Glomerular endothelial cell (primary cell): ENCODE results near the gene EML5. TPM values are rescaled to one million over a fixed set of nuclear protein-coding genes. Genes with fewer than 3 reads are reported as not detected.

ENCODE experiments used
- DNase-seq: peaks from one replicate; pipeline ENCODE4 v3.0.0-alpha.2; 2011; ENCODE audit warnings: low read depth, low spot score; ENCODE audit errors: extremely low read depth
- total RNA-seq: library from RNA; depleted of rRNA; stranded (reverse); fragments of >200 nt; gene quantifications from 2 replicates; pipeline ENCODE4 v1.2.3, GENCODE V29; 2015

Gene EML5
- total RNA-seq, 1 donor from 2014 or later: not detected

DNA sequence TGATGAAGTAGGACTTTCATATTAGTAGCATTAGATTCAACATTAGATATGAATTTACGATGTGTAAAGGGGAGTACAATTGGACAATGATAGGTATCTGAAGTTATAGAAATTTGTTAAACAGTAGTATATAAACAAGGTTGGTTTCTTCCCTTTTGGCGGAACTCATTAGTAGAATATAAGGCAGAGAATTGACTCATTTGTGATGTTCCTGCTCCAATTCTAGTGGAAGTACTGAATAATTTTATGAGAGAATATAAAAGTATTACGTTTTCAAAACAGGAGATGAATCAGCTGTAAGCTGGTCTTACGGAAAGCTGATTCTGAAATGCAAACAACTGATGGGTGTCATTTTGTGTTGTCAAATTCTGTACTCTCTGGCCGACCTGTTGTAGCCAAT lies 216.5 kb downstream of the EML5 start:
- DNase-seq: no peak

DNA sequence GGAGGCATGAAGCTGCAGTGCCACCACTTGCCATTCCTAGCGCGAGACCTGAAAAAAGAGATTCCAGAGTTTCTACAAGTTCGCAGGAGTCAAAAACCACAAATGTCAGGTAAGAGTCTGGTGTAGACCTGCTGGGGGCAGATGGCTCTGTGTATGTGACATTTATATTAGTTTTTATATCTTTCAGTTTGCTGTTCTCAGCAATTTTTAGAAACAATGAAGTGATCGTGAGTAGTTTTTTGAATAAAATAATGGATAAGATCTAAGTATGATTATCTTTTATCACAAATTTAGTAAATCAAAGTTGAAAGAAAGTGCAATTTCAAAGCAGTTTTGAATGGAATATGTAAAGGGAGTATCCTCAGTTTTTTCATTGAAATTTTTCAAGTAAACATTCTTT lies 220.6 kb downstream of the EML5 start:
- no peak for DNase-seq

DNA sequence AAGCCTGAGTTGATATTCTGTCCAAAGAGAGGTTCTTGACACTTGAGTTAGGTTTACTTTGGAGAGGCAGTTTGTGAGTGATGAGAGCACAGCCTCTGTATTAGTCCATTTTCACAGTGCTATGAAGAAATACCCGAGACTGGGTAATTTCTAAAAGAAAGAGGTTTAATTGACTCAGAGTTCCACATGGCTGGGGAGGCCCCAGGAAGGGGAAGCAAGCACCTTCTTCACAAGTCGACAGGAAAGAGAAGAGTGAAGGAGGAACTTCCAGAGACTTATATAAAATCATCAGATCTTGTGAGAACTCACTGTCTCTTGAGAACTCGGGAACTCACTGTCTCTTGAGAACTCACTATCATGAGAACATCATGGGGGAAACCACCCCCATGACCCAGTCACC lies 224.6 kb downstream of the EML5 start:
- no peak for DNase-seq

DNA sequence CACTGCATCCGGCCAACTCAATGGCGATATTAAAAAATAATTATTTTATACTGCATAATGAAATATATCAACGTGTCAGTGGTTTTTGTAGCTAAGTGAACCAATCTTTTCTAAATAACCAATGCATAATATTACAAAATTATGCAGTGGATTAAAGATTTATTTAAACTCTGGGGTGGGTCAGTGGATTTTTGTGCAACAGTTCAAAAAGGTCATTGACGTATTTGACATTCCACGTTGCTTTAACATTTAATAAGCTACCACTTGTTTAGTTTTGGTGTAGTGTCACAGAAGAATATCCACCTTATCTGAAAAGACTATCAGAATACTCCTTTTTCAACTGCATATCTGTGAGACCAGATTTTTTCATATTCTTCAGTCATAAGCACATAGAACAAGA lies 227.3 kb downstream of the EML5 start:
- DNase-seq: no peak

DNA sequence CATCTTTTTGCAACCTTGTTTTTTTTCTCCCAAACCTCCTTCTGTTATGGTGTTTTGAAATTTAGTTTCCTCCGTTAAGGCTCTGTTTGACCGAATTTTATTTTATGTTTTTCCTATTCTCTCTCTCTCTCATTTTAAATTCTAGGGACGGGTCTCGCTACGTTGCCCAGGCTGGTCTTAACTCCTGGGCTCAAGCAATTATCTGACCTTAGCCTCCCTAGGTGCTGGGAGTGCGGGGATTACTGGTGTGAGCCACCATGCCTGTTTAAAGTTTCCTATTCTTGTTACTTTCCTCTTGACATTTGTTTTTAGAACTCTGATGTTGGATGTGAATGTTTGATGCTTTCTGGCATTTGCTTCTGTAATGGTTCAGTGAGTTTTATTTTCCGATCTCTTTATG lies 228.9 kb downstream of the EML5 start:
- no peak for DNase-seq

DNA sequence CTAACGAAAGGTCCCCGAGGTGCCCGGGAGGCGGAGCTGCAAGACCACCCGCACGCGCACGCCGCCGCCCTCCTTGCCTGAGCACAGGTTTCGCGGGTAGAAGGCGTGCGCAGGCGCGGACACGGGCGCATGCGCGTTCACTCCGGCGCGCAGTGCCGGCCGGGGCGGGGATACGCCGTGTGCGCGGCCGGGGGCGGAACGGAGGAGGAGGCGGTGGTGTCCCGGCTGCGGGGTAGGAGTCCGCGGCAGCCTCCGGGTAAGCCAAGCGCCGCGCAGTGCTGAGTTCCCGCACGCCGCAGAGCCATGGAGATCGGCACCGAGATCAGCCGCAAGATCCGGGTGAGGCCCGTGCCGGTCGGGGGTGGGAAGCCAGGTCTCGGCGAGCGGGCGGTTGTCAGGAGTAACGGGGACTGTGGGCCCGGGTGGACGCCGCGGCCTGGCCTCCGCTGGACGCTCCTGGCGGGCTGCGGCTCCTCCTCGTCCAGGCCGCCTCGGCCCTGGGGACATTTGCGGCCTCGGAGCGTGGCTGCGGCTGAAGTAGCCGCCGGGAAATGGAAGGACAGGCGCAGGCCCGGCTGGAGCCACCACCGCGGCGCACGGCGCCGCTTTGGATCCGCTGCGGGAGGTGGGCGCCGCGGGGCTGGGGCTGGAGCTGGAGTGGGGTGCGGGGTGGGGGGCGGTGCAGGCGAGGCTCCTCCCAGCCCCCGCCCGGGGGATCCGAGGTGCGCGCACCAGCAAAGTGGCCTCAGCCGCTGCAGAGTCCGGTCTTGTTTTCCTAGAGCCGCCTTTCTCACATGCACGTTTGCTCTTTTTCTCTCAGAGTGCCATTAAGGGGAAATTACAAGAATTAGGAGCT lies 229.7 kb downstream of the EML5 start, which contains the start of gene ZC3H14:
Gene ZC3H14, plus strand, starts transcription at position 207 of the 856 bp plus-strand sequence. Its CDS starts 97 bp downstream, at position 304.
- DNase-seq: no peak

DNA sequence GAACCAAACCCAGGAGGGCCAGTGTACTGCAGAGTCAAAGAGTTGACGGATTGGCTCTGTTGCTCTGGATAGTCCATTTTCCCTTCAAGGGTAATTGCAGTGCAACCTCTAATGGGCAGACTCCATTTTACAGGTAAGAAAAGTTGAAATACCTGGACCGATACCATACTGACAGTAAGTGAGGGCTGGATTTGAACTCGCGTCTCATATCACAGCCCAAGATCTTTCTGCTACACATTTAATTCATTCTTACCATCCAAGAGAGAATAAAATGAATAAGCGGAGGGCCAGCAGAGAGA lies 230.3 kb downstream of the EML5 start:
- DNase-seq: no peak

Other genes starting within 250 kb of the EML5 start
- gene PTPN21, start 237.9 kb downstream of the EML5 start, total RNA-seq: 11.1 and 14.7 TPM in 2 replicates
- 45.7 and 46.1 TPM in 2 replicates for gene ZC3H14, start 229.9 kb downstream of the EML5 start, total RNA-seq
- gene TTC8, start 31.7 kb upstream of the EML5 start, total RNA-seq: 10.6 and 17.3 TPM in 2 replicates